K562 (cell line): Measurements from ENCODE around the gene POLR3A. TPM values are rescaled to one million over a fixed set of nuclear protein-coding genes. Genes with fewer than 3 reads are reported as not detected.

Source experiments
- ATAC-seq: fragments of 200-7000 bp; cut with Tn5 transposase; 3 replicates; pipeline ENCODE4 v1.9.1; 2020; ENCODE audit warnings: moderate library complexity
- BruUV-seq: library from RNA; stranded (reverse); fragments of 400-500 nt; replicated peaks from 2 replicates; lab custom pipeline; 2021; lab: Mats Ljungman, UMichigan
- CTCF ChIA-PET: fragments of 300-600 bp; formaldehyde crosslinking; extraction: SDS; loops from one replicate; lab custom pipeline; 2021; ENCODE audit warnings: low intra/inter-chr PET ratio; lab: Yijun Ruan, JAX
- POLR2A ChIA-PET: fragments of 300-600, 350-650 bp; sonication (Branson Sonifier 250); formaldehyde crosslinking; extraction: SDS; loops from one replicate; lab custom pipeline; 2021; ENCODE audit warnings: antibody characterized with exemption, inconsistent platforms; lab: Yijun Ruan, JAX
- DNase-seq, 4 experiments: peaks; one replicate each; pipeline versions ENCODE4 v3.0.0 to v3.0.0-alpha.2; 2011 to 2018; ENCODE audit warnings: low spot score in 3 of 4, mixed read lengths in 3 of 4; ENCODE audit errors: extremely low read depth in 1 of 4
- FAIRE-seq: peaks from 2 replicates; lab custom pipeline; 2011; peaks lifted over from hg19 to GRCh38; lab: Jason Lieb, UNC
- H2AFZ ChIP-seq: 2 replicates; pipeline ENCODE4 v1.6.0; 2011; ENCODE audit warnings: low read depth, low read length, control low read depth, inconsistent platforms
- H3K27ac ChIP-seq: fragments of 200-600 bp; 3 replicates; pipeline ENCODE4 v1.8.0; 2011; ENCODE audit warnings: low read depth, mild to moderate bottlenecking, control low read depth, inconsistent platforms, low read length, moderate library complexity, mixed read lengths; ENCODE audit errors: extremely low read depth
- H3K27me3 ChIP-seq, 2 experiments: fragments of 300-600 bp in 1 of 2; 2 replicates in 1 of 2; 3 replicates in 1 of 2; pipeline versions ENCODE4 v1.6.0 to v1.8.0; 2011; ENCODE audit warnings: inconsistent platforms in 2 of 2, low read length in 2 of 2, mild to moderate bottlenecking in 1 of 2, mixed read lengths in 1 of 2, moderate library complexity in 1 of 2; ENCODE audit not compliant: control insufficient read depth in 2 of 2, insufficient read depth in 2 of 2
- H3K36me3 ChIP-seq: fragments of 300-600 bp; 3 replicates; pipeline ENCODE4 v1.8.0; 2011; ENCODE audit warnings: mild to moderate bottlenecking, low read length, inconsistent platforms; ENCODE audit not compliant: control insufficient read depth, insufficient read depth
- H3K4me1 ChIP-seq, 2 experiments: fragments of 200-600 bp in 1 of 2; replicated peaks in 1 of 2; 2 replicates in 1 of 2; 3 replicates in 1 of 2; pipeline versions ENCODE4 v1.5.1 to v1.8.0; 2011; ENCODE audit warnings: inconsistent platforms in 2 of 2, low read length in 2 of 2, mild to moderate bottlenecking in 1 of 2, mixed read lengths in 1 of 2, moderate library complexity in 1 of 2; ENCODE audit not compliant: control insufficient read depth in 2 of 2, insufficient read depth in 2 of 2
- H3K4me2 ChIP-seq: 2 replicates; pipeline ENCODE4 v1.6.1; 2011; ENCODE audit warnings: low read length, control low read depth, inconsistent platforms, mixed read lengths; ENCODE audit not compliant: insufficient read depth
- H3K4me3 ChIP-seq: fragments of 200-600 bp; sonication (generic), shearing (Covaris generic); 2 replicates; pipeline ENCODE4 v1.5.1; 2016; ENCODE audit warnings: control low read depth, inconsistent platforms
- H3K79me2 ChIP-seq: fragments of 200-600 bp; 3 replicates; pipeline ENCODE4 v1.8.0; 2011; ENCODE audit warnings: low read length, inconsistent platforms; ENCODE audit not compliant: control insufficient read depth, insufficient read depth
- H3K9ac ChIP-seq, 2 experiments: 2 replicates each; pipeline versions ENCODE4 v1.6.0 to v1.6.1; 2011; ENCODE audit warnings: low read depth in 2 of 2, low read length in 2 of 2, control low read depth in 1 of 2, inconsistent platforms in 1 of 2, mild to moderate bottlenecking in 1 of 2, mixed read lengths in 1 of 2; ENCODE audit not compliant: insufficient read depth in 1 of 2
- H3K9me1 ChIP-seq: one replicate; pipeline ENCODE4 v1.6.0; 2011; ENCODE audit warnings: inconsistent platforms, mild to moderate bottlenecking, low read length, moderate library complexity; ENCODE audit not compliant: control insufficient read depth, insufficient read depth
- H3K9me3 ChIP-seq: replicated peaks from 2 replicates; pipeline ENCODE4 v1.5.1; 2011; ENCODE audit warnings: low read depth, low read length, inconsistent platforms; ENCODE audit not compliant: control insufficient read depth, insufficient read depth
- H4K20me1 ChIP-seq: replicated peaks from 2 replicates; pipeline ENCODE4 v1.6.1; 2011; ENCODE audit warnings: low read length, inconsistent platforms, mixed read lengths; ENCODE audit not compliant: control insufficient read depth, insufficient read depth
- ELF4 ChIP-seq: fragments of 450-650 bp; formaldehyde crosslinking; IDR thresholded peaks from 2 replicates; pipeline ENCODE4 v1.4.0; 2022; ENCODE audit warnings: missing genetic modification characterization
- SMARCA5 ChIP-seq: fragments of 450-650 bp; IDR thresholded peaks from 2 replicates; pipeline ENCODE4 v1.6.1; 2016
- SPI1 ChIP-seq: IDR thresholded peaks from 2 replicates; pipeline ENCODE4 v1.6.1; 2011; ENCODE audit warnings: low read depth, low read length, control low read depth, borderline replicate concordance
- TAF7 ChIP-seq: fragments of 450-650 bp; IDR thresholded peaks from 2 replicates; pipeline ENCODE4 v1.6.1; 2016; ENCODE audit warnings: missing genetic modification characterization, missing compliant biosample characterization
- WGBS: fragments of 100-300 bp; shearing (Covaris generic); methylation state at CpG from one replicate; pipeline ENCODE4 v1.1.6; 2016; ENCODE audit warnings: low coverage, mixed read lengths; ENCODE audit not compliant: insufficient coverage; ENCODE audit errors: missing lambda C conversion rate; 5-methylcytosine and 5-hydroxymethylcytosine counted together
- in situ Hi-C: fragments of 300-500 bp; cut with MboI; formaldehyde crosslinking; loops from 4 replicates; pipeline ENCODE4 v1.15.0; 2018; ENCODE audit warnings: inconsistent platforms, mixed read lengths
- intact Hi-C: fragments of 100-400 bp; cut with micrococcal nuclease; formaldehyde crosslinking; loops from 2 replicates; pipeline ENCODE4 v1.14.2; 2022
- polyA plus RNA-seq, 8 experiments: library from polyadenylated mRNA; depleted of rRNA in 4 of 8; stranded (reverse) in 5 of 8; unstranded in 3 of 8; fragments of >200 nt; fragmentation: Nextera tagmentation in 2 of 8; fragmentation: Illumina TruSeq in 1 of 8; extraction: Ambion mirVana in 2 of 8; extraction: Trizol in 1 of 8; gene quantifications; 2 replicates each; pipeline versions ENCODE4 v1.2.1 to v1.2.3, GENCODE V29; 2011 to 2014; ENCODE audit warnings: inconsistent platforms in 1 of 8, missing spikeins in 1 of 8
- total RNA-seq, 7 experiments: library from RNA; depleted of rRNA in 6 of 7; stranded (reverse); fragments of >200 nt in 6 of 7; fragmentation: Illumina TruSeq in 2 of 7; extraction: Trizol in 2 of 7; gene quantifications; 2 replicates each; pipeline versions ENCODE4 v1.2.1 to v1.2.3, GENCODE V29; 2011 to 2021; ENCODE audit warnings: low replicate concordance in 1 of 7

Gene POLR3A
- total and polyA plus RNA-seq, 9 of the 15 experiments (the other 6 are each of a cell fraction or from before 2014, with no cell fraction given) = 14.9 to 37.0 (median 26.7) TPM

DNA sequence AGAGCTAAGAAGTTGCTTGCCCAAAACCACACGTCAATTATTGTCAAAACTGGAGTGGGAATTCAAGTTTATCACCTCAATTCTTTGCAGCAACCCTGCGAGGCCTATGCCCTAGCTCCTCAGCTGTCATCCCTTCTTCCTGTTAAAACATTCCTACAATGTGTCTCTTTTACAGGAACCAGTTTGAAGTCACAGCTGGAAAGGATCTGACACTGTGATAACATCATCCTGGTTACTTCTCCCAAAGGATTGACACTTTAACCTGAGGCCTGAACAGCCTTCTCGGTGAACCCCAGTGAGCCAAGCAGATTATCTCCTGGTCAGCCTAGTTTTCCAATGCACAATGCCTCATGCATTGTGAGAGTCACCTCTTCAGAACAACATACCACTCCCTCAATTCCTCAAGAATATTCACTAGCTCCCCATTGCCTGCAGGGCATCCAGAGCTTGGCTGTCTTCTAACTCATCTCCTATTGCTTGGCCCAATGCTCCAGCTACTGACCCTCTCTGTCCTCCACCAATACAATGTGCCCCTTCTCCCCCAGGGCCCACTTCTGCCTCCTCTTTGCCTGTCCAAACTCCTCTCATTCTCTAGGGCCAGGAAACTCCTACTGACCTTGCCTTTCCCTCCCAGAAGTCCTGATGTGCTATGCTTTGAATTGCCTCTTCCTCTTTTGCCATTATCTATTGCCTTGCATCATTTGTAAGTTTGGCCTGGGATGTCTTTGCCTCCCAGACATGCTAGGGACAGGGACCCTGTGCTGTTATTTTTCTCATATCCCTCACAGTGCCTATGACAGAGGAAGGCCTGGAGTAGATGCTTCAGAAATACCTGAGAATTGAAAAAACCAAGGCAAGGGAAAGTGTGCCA, 92.4 kb downstream of the POLR3A start (continued):
- TF ChIP-seq ELF4 (CRISPR knock-in tag) (peak; percentile 8; the same call in 1 of the 2 replicates), SMARCA5 (peak; percentile 76)

DNA sequence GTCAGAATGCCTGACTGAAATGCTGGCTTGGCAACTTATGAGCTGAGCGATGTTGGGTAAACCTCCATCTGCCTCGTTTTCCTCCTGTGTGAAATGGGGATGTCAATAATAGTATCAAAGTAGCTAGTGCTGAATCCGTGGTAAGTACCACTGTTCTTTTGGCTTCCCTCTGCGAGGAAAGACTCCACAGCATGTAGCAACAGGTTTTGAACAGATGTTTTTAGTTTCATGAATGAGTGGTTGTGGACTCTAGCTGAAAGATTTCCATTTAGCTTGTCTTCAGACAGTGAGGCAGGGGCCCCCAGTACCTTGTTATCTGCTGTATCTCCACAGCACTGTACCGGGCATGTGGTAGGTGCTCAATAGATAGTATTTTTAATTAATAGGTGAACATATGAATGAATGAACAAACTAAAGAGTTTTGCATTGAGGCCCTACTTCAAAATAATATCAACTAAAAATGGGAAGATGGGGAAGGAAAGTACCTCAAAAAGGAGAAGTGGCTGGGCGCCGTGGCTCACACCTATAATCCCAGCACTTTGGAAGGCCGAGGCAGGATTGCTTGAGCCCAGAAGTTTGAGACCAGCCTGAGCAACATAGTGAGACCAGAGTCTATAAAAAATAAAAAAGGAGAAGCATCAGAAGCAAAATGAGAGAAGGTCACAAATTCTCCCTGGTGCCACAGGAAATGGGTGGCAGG, 97.1 kb downstream of the POLR3A start:
- TF ChIP-seq SPI1 (peak; percentile 83), TAF7 (tag) (no peak)
- no peaks in the 10 kb centered on the region for H3K79me2 ChIP-seq
- no peak overlapping the region for H3K4me3 ChIP-seq
- no TSS peak for BruUV-seq
- ChIA-PET POLR2A (interaction anchor here (0.6 to 2.5 kb wide), 9 partner anchors 11 to 219 kb away, joined by 3 to 13 read pairs (median 4); no protein-coding TSS in a partner anchor), CTCF (no interaction called here)
- WGBS = 45% methylated on average over 8 of the region's 8 CpGs
- H3K4me2 ChIP-seq = no peak overlapping the region
- ATAC-seq (no peak), DNase-seq (no peak), FAIRE-seq (no peak)
- in situ Hi-C loops = no loop called here
- H3K9me3 ChIP-seq = no peaks in the 10 kb centered on the region
- H4K20me1 ChIP-seq = no peaks in the 10 kb centered on the region
- peak overlapping the region in 1 of 2 experiments; percentile 63; a peak in 1 of 4 replicates for H3K9ac ChIP-seq
- no peaks in the 10 kb centered on the region for H3K9me1 ChIP-seq
- H3K27ac ChIP-seq = no peak overlapping the region
- H3K4me1 ChIP-seq = peaks cover 3 to 15% of the 10 kb centered on the region in 2 experiments; a peak in 4 of 5 replicates
- H3K27me3 ChIP-seq = no peaks in the 10 kb centered on the region
- intact Hi-C loops = no loop called here
- H3K36me3 ChIP-seq = no peaks in the 10 kb centered on the region
- H2AFZ ChIP-seq = peak overlapping the region; percentile 37
